A549 treated with AZD9567 at 1 μM for 4 hours (cell line): ENCODE results near the gene OR10J1. TPM values are rescaled to one million over a fixed set of nuclear protein-coding genes. Genes with fewer than 3 reads are reported as not detected.

ENCODE experiments used
- total RNA-seq: library from RNA; stranded (reverse); fragments of 200-300 nt; extraction: Qiagen RNA extraction; gene quantifications from 5 replicates; pipeline ENCODE4 v1.2.3, GENCODE V29; 2022; ENCODE audit not compliant: insufficient read depth

Gene OR10J1
- not detected in 5 replicates for total RNA-seq

GRCh38 chr1:159439422-159439821 is at the start of gene OR10J1:
Gene OR10J1 (plus strand): TSS chr1:159439722. CDS start chr1:159439792, 70 bp downstream.

GRCh38 chr1:159431904-159432303 is 7.6 kb upstream of the OR10J1 start, which contains the start of gene OR10J4:
Gene OR10J4 (plus strand): TSS chr1:159432204.

Other genes with a start within 250 kb of the OR10J1 start
- gene ACKR1, start 234.8 kb upstream of the OR10J1 start, total RNA-seq: 0.08 TPM in 1 of 5 replicates, not detected in the others
- not detected in 5 replicates for gene FCER1A, start 137.4 kb upstream of the OR10J1 start, total RNA-seq
- gene OR10J4, start 7.5 kb upstream of the OR10J1 start, total RNA-seq: not detected in 5 replicates
- not detected in 5 replicates for gene OR10J5, start 96.3 kb downstream of the OR10J1 start, total RNA-seq
- gene APCS, start 148.1 kb downstream of the OR10J1 start, total RNA-seq: not detected in 5 replicates